ENCODE results near the gene NKAIN2.

NKAIN2 gene

DNA sequence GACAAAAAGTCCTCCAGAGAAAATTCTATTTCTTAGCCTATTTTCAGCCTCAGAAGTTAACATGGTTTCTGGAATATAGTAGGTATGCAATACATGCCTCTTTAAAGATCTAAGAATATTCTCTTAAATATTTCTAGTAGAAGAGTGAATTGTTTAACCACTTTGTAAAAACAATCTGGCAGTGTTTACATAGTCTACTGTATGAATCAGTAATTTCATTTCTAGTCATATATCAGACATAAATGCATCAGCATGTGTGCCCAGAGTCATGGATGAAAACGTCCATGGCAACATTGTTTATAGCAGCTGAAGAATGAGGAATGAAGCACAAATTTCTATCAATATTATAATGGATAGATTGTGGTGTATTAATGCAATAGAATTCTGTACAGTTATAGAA is 124.9 kb downstream of the NKAIN2 start:
- Histone ChIP-seq H3K9me3 (ENCODE audit: insufficient read depth, low read length) (no peaks in the 10 kb centered on the region), H3K4me3 (ENCODE audit: insufficient read depth, low read length, poor library complexity, severe bottlenecking) (no peak overlapping the region), H3K27ac (ENCODE audit: low read depth, low read length) (no peak overlapping the region), H3K27me3 (ENCODE audit: low read length) (no peaks in the 10 kb centered on the region), H4K20me1 (ENCODE audit: low read depth, low read length) (no peaks in the 10 kb centered on the region), H3K79me2 (ENCODE audit: insufficient read depth, low read length) (no peaks in the 10 kb centered on the region), H3K9ac (ENCODE audit: low read length) (no peak overlapping the region), H3K4me2 (ENCODE audit: low read depth, low read length, poor library complexity, severe bottlenecking) (no peak overlapping the region), H3K9me2 (replicated peaks; ENCODE audit: insufficient read depth, low read length) (no peaks in the 10 kb centered on the region), H3K36me3 (ENCODE audit: low read length) (no peaks in the 10 kb centered on the region), H2AFZ (ENCODE audit: low read depth, low read length, severe bottlenecking) (no peak overlapping the region), H3F3A (ENCODE audit: insufficient read depth) (no peaks in the 10 kb centered on the region)
- TF ChIP-seq, protein P1, sequence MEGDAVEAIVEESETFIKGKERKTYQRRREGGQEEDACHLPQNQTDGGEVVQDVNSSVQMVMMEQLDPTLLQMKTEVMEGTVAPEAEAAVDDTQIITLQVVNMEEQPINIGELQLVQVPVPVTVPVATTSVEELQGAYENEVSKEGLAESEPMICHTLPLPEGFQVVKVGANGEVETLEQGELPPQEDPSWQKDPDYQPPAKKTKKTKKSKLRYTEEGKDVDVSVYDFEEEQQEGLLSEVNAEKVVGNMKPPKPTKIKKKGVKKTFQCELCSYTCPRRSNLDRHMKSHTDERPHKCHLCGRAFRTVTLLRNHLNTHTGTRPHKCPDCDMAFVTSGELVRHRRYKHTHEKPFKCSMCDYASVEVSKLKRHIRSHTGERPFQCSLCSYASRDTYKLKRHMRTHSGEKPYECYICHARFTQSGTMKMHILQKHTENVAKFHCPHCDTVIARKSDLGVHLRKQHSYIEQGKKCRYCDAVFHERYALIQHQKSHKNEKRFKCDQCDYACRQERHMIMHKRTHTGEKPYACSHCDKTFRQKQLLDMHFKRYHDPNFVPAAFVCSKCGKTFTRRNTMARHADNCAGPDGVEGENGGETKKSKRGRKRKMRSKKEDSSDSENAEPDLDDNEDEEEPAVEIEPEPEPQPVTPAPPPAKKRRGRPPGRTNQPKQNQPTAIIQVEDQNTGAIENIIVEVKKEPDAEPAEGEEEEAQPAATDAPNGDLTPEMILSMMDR (IDR thresholded peaks at IDR 0.05; ENCODE audit: insufficient read depth, low read length, poor library complexity, severe bottlenecking), result no peak
- TF ChIP-seq EZH2phosphoT487 (conservative IDR thresholded peaks at IDR 0.05; ENCODE audit: low read length), result no peak

DNA sequence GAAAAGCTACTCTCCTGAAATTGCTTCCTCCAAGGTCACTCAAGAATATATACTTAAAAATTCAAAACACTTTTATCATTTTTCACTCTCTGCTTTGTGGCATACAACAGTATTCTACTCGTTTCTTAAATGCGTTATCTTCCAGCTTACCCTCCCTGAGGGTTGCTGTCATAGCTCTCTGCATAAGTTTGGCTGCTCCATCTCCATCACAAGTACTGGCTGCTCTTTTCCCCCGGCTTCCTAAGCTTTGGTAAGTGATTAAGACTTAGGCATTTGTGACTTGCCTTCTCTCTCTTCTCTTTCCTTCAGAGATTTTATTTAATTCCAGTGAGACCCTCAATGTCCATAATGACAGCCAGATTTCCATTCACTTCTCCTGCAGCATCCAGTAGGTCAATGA is 128.3 kb downstream of the NKAIN2 start:
- no peaks in the 10 kb centered on the region for H3K36me3 ChIP-seq (ENCODE audit: low read length)
- H3K79me2 ChIP-seq (ENCODE audit: insufficient read depth, low read length), result no peaks in the 10 kb centered on the region
- H3K9ac ChIP-seq (ENCODE audit: low read length), result no peak overlapping the region
- no peak overlapping the region for H3K27ac ChIP-seq (ENCODE audit: low read depth, low read length)
- no peaks in the 10 kb centered on the region for H3K9me3 ChIP-seq (ENCODE audit: insufficient read depth, low read length)
- H3K9me2 ChIP-seq (replicated peaks; ENCODE audit: insufficient read depth, low read length), result no peaks in the 10 kb centered on the region
- no peak overlapping the region for H3K4me2 ChIP-seq (ENCODE audit: low read depth, low read length, poor library complexity, severe bottlenecking)
- no peaks in the 10 kb centered on the region for H3K27me3 ChIP-seq (ENCODE audit: low read length)
- TF ChIP-seq EZH2phosphoT487 (conservative IDR thresholded peaks at IDR 0.05; ENCODE audit: low read length), result no peak
- TF ChIP-seq, protein P1 (IDR thresholded peaks at IDR 0.05; ENCODE audit: insufficient read depth, low read length, poor library complexity, severe bottlenecking), result no peak
- H3F3A ChIP-seq (ENCODE audit: insufficient read depth), result no peaks in the 10 kb centered on the region
- no peak overlapping the region for H2AFZ ChIP-seq (ENCODE audit: low read depth, low read length, severe bottlenecking)
- no peaks in the 10 kb centered on the region for H4K20me1 ChIP-seq (ENCODE audit: low read depth, low read length)
- no peak overlapping the region for H3K4me3 ChIP-seq (ENCODE audit: insufficient read depth, low read length, poor library complexity, severe bottlenecking)

DNA sequence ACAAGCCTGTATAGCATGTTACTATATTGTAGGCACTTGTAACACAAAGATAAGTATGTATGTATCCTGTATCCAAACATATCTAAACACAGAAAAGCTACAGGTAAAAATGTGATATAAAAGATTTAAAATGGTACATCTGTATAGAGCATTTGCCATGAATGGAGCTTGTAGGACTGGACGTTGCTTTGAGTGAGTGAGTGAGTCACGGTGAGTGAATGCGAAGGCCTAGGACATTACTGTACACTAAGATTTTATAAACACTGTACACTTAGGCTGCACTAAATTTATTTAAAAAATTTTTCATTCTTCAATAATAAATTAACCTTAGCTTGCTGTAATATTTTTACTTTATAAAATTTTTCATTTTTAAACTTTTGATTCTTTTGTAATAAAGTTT is 136.9 kb downstream of the NKAIN2 start:
- no peaks in the 10 kb centered on the region for H3K27me3 ChIP-seq (ENCODE audit: low read length)
- H3K79me2 ChIP-seq (ENCODE audit: insufficient read depth, low read length), result no peaks in the 10 kb centered on the region
- no peaks in the 10 kb centered on the region for H3K36me3 ChIP-seq (ENCODE audit: low read length)
- H4K20me1 ChIP-seq (ENCODE audit: low read depth, low read length), result no peaks in the 10 kb centered on the region
- no peak overlapping the region for H3K27ac ChIP-seq (ENCODE audit: low read depth, low read length)
- TF ChIP-seq, protein P1 (IDR thresholded peaks at IDR 0.05; ENCODE audit: insufficient read depth, low read length, poor library complexity, severe bottlenecking), result no peak
- no peak for TF ChIP-seq EZH2phosphoT487 (conservative IDR thresholded peaks at IDR 0.05; ENCODE audit: low read length)
- H3K9ac ChIP-seq (ENCODE audit: low read length), result no peak overlapping the region
- H3K9me3 ChIP-seq (ENCODE audit: insufficient read depth, low read length), result no peaks in the 10 kb centered on the region
- no peak overlapping the region for H3K4me2 ChIP-seq (ENCODE audit: low read depth, low read length, poor library complexity, severe bottlenecking)
- H2AFZ ChIP-seq (ENCODE audit: low read depth, low read length, severe bottlenecking), result no peak overlapping the region
- H3F3A ChIP-seq (ENCODE audit: insufficient read depth), result no peaks in the 10 kb centered on the region
- H3K9me2 ChIP-seq (replicated peaks; ENCODE audit: insufficient read depth, low read length), result no peaks in the 10 kb centered on the region
- H3K4me3 ChIP-seq (ENCODE audit: insufficient read depth, low read length, poor library complexity, severe bottlenecking), result no peak overlapping the region
